HG02588 (cell line): ENCODE data around the gene MAPK9.

Source experiments
- ATAC-seq: cut with Tn5 transposase; IDR thresholded peaks from one replicate; pipeline ENCODE4 v1.9.1; 2021; ENCODE audit warnings: mild to moderate bottlenecking, moderate library complexity; ENCODE audit not compliant: unreplicated experiment

The MAPK9 gene

DNA sequence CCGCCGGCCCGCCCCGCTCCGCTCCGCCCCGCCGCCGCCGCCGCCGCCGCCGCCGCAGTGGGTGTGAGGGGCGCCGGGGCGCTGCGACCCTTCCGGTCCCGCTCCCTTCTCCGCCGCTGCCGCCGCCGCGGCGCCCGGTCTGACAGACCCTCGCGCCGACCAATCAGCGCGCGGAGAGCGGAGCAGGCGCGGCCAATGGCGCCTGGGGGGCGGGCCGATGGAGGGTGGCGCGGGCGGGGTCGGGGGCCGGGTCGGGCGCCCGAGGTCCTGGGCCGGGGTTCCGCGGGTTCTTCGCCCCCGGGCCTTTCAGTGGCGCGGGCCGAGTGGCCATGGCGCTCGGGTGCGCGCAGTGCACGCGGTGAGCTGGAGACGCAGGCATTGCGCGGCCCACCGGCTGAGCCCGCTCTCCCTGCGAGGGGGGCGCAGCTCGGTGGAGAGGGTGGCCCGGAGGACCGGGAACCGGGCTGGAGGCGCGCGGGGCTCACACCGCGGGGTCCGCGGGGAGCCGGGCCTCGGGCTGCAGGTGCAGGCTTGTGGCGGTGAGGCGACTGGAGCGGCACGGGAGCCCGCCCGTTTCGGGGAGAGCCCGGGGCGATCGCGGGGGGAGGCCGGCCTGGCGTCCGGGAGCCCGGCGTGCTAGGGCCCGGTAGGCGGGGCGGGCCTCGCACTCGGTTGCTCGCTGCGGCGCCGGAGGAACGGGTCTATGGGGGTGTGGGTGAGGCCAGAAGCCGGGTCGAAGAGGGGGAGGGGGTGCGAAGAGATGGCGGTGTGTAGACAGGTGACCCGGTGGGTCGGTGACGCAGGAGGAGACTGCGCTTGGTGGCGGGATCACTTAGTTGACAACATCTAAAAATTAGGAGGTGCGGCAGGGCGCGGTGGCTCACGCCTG lies at the start of gene MAPK9:
MAPK9 (minus strand) TSS at position 141 of the 889 bp plus-strand sequence. CDS start 11,522 bp downstream, outside the sequence.
- ATAC-seq, result peak; percentile 84

DNA sequence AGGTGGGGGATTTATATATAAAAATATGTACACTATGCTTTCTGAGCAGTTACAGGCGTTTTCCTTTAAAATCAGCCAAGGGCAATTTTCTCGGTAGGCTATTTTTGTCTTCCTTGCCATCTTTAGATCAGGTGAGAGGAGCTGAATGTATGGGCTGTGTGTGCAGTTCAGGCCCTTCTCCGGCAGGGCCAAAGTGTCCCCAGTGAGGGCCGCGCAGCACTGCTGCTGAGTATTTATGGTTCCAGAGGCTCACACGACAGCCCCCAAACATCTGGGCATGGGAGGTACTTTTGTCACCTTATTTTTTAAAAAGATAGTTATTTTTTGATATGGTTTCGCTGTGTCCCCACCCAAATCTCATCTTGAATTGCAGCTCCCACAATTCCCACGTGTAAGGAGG lies 49.7 kb upstream of the MAPK9 start:
- ATAC-seq, result no peak

DNA sequence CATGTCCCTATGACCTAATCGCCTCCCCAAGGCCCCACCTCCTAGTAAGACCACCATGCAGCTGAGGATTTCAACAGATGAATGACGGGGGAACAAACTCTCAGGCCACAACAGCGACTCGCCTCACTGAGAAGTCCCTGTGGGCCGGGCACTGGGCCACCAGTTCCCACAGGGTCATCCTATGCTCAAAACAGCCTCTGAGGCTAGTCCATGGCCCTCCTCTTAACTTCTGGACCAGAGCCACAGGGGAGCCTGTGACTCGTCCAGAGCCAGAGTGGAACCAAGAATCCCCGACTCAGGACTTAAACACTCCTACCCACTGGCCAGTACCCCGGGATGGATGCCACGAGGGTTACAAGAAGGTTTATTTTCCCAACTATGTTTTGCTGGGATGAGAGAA lies 49.0 kb upstream of the MAPK9 start:
- no peak for ATAC-seq

DNA sequence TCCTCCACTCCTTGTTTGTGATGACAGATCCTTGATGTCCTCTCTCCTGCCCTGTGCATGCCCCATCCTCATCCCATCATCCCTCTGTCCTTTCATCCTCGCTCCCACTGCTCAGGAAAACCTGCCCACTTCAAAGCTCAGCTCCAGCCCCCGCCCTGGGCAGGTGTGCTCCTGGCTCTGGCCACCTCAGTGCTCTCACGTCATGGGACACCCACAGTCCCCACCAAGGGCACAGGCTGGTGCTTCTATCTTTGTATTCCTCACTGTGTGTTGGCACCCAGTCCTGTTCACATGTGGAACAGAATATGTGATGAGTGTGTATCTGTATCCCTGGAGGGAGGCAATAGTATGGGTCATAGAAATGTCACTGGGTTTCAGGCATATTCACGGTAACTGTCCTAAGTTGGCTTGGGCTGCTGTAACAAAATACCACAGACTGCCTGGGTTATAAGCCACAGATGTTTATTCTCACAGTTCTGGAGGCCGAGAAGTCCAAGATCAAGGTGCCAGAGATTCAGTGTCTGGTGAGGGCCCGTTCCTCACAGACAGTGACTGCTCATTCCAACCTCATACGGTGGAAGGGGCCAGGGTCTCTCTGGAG lies 47.8 kb upstream of the MAPK9 start:
- no peak for ATAC-seq

DNA sequence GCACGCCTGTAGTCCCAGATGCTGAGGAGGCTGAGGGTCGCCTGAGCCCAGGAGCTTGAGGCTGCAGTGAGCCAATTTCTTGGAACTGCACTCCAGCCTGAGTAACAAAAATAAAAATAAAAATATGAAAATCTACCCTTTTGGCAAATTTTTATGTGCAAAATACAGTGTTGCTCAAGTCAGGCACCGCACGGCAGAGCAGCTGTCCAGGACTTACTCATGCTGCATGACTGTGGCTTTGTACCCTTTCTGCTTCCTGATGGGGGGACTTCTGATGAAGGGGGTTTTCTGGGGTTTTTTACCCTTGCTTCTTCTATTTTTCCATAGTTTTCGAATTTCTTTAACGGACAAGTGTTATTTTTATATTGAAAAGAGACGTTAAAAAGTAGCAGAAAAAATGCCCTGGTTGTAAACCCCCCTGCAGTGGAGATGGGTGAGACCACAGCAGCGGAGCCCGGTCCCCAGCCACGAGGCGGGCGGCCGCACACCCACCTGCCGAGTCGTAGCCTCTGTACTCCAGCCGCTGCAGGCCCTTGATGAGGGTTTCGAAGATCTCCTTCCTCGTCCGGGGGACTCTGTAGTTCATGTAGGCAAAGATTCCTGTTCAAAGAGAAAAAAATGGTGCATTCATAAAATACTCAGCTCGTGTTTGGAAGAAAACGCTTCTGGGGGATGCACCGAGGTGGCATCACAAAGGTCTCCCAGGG lies 46.3 kb upstream of the MAPK9 start:
- no peak for ATAC-seq

DNA sequence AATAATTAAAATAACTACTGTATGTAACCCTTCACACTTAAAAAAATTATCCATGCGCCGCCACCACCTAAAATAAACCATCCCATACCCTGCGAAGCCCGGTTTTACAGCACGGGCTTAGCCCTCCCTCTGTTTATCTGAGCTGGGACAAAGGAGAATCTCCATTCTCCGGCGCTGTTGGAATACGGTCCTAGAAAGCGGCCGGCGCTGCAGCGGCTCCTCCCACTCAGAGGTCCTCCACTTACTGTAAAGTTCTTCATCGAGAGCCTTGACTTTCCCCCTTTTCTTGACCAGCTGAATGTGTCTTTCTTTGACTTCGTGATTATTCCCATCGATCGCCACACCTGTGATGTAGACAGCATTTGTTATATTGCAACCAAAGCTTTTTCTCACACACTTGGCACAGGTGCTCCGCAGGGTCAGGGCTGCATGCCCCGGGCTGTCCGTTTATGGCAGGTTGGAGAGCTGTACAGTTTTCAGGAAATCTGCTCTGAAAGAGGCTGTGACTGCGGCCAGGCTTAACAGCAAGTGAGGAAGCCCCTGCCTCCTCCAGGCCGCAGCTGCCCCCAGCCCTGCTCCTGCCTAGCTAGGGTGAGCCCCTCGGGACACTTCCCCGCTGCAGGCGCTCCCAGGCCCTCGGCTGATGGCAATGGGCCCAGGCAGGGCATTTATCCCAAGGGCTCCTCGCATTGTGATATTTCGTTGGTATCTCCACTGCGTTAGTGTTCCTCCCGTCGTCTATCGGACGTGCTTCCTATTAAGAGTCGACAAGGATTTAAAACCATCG lies 44.5 kb upstream of the MAPK9 start:
- ATAC-seq, result no peak

DNA sequence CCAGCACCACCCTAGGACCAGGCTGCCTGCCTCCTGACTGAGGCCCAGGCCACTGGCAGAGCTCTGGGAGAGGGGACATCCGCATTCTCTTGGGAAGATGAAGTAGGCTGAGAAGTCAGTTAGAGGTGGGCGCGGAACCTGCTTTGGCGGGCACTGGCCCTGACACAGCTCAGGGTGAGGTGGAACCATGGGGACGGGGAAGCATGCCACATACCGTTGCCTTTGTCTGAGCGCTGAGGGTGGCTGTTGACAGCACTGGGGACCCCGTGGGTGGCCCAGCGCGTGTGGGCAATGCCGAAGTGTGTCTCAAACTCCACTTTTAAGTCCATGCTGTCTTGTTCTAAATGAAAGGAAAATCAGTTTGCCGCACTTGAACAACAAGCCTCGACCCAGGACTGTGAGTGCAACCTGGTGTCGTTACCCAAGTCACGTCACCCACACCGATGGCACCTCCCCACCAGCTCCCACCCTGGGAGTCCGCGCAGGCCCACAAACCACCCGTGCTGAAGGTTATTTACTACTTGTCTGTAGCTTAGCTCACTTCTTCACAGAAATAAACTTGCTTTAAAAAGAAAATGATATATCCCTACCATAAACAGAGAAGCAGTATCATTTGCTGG lies 43.8 kb upstream of the MAPK9 start:
- ATAC-seq, result no peak

DNA sequence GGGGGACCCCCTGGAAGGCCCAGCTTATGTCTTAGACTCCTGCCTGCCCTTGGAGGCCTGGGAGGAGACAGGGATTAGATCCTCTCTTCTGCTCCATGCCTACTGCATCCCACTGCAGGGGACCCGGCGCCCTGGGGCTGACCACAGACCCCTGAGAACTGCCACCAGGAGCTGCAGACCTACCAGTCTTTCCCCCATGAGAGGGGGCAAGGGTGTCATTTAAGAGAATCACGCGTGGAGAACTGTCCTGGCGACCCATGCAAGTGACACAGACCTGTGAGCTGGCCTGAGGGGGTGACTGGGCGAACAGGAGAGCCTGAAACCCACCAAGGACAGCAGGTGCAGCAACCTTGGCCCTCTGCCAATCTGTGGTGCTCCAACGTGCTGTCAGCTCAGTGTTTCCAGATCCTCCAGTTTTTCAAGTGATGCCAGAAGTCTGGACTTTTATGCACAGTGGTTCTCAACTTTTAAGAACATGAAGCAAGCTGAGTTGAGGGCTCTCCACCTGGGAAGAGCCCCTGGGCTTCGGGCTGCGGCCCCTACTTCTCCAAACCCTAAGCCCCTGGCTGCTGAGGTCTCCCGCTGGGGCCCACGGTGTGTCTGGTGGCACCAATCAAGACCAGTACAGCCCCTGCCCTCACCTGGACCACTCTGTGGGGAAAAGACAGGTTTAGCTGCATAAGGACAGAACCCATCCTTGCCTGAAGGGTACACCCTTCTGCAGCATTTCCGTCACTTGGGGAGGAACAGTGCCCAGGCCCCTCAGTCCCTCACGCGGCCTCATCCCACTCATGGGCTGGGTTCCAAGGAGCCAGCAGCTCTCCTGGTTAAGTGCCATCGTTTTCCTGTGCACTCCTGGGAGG lies 43.1 kb upstream of the MAPK9 start:
- ATAC-seq, result no peak

DNA sequence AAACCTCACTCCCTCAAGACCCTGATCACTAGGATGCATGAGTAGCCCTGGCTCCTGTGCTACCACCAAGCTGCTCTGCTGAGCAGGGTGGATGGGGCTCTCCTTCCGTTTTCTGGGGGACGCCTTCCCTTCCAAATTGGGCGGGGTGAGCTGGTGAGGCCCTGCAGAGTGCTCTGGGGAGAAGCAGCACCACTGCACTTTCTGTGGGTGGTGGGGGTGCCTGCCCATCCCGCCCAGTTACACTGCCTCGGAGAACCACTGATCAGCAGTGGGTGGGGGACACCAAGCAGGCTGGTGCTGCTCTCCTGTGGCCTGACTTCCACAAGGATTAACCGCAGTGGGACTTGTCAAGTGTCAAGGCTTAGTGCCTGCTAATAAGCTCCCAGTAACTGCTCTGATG lies 42.3 kb upstream of the MAPK9 start:
- no peak for ATAC-seq

DNA sequence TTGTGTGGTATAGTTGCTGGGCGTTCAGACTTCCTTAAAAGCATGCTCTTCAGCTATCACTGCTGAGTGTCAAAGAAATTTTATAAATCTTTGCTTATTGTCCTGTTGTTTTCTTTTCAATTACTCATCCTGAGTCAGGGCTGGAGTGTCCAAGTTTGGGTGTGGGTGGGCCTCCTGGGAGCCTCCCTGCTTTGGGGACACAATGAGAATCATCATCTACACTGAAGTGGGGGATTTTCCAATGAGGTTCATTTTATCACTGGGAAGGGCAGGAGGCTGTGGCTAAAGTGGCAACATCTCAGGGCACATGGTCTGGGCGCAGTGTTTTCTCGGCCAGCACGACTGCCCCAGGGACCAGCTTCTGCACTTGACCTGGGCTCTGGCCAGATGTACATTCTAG lies 41.8 kb upstream of the MAPK9 start:
- ATAC-seq, result no peak

DNA sequence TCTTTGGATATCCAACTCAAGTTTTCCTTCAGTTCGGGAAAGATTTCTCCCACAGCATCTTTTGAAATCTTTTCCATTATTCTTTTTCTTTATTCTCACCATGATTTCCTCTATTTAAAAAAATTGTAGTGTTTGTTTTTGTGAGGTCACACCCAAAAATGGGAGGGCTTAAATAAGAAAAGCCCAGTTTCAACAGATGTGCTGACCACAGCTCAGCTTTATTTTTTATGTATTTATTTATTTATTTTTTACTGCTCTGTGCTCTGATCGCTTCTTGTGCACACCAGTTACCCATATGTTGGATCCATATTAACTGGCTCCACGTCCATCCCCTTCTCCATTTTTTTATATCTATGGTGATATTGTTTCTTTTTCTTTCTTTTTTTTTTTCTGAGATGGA lies 41.0 kb upstream of the MAPK9 start:
- no peak for ATAC-seq

DNA sequence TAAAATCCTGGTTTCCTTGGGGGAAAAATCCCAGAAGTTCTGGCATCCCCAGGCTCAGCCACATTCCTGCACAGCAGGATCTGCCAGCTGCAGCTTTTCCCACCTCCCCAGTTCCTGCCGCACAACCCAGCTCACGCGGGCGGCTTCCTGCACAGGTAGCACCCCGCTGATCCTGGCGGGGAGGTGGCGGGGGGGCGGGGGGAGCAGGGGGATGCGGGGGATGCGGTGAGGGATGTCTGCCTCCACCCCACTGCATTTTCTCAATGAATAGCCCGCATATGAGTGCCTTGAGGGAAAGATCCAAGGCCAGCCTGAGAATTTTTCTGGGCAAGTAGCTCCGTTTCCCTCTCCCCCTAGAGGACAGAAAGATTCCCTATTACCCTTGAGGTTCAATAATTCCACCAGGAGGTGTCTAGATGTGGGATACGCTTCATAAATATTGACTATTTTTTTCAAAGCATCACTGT lies 40.2 kb upstream of the MAPK9 start:
- no peak for ATAC-seq

DNA sequence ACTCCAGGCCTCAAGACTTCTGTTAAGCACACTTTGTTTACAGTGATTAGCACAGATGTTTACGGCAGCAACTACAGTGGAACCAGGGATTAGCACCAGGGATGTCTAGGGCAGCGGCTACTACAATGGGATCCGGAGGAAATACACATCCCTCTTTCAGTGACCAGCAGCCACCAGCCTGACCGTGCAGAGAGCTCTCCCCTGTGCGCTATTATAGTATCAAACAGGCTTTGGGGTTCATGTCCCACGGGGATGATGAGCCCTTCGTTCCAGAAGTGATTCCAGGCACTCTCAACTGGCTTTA lies 39.7 kb upstream of the MAPK9 start:
- no peak for ATAC-seq

DNA sequence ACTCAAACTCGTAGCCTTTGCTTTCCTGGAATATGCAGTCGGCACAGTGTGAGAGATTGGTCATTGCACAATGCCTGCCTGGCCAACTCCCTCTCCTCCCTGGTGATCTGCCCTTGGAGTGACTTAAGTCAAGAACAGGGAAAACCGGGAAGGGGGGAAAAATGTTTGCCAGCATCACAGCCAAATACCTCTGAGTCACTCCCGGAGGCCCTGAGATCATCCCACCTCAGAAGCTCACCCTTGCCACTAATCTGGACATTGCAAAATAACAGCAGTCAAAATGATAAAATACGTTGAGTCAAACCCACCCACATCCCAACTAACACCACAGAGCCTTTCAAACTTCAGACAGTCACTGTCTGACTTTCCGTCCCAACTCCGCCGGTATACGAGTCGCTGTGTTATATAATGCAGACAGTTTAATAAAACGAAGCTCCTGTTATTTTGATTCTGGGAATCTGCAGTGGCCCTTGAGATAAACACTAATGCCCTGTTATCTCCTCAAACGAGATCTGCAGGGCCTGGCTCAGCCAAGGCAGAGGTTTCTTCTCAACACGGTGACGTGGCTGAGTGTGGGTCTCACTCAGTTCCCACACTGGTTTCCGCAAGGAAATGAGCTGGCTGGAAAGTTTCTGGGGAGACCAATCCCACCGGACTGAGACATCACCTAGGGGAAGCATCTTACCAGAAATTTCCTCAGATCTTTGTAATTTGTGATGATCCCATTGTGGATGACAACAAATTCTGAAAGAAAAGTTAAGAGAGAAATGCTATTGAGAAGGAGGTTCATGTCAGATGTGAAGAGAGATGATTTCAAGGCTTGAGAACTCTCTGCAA lies 39.1 kb upstream of the MAPK9 start:
- ATAC-seq, result no peak

DNA sequence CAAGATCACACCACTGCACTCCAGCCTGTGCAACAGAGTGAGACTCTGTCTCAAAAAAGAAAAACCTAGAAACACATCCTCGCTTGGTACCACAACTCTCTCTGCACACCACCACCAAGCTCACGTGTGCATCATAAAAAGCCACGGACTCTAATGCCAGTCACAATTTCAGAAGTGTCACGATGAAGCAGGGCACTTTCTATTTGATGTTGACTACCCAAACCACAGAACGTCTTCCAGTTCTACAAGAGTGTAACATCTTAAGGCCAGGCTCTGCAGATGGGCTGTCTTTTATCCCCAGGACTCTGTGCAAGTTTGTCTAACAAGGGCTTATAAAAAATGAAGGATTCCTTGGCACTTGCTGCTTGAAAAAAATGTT lies 38.4 kb upstream of the MAPK9 start:
- no peak for ATAC-seq

DNA sequence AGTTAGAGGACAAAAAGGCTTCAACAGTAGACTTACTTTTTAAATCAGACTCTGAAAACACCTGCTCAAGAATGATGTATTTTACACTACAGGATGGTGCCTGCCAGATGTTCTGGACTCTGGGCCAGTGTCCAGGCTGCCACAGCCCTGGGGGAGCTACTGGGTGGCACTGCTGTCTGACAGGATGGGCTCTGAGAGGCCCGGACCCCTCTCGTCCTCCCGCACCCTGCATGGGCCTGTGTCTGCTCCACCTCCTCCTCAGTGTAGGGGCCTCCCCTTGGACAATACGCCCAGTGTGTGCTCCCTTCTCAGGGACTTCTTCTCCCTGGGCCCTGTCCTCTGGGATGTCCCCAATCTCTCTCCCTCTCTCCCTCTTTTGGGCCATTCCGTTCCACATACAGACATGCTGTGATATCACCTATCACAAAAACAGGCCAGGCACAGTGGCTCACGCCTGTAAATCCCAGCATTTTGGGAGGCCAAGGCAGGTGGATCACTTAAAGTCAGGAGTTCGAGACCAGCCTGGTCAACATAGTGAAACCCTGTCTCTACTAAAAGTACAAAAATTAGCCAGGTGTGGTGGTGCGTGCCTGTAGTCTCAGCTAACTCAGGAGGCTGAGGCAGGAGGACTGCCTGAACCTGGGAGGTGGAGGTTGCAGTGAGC lies 37.9 kb upstream of the MAPK9 start:
- no peak for ATAC-seq

DNA sequence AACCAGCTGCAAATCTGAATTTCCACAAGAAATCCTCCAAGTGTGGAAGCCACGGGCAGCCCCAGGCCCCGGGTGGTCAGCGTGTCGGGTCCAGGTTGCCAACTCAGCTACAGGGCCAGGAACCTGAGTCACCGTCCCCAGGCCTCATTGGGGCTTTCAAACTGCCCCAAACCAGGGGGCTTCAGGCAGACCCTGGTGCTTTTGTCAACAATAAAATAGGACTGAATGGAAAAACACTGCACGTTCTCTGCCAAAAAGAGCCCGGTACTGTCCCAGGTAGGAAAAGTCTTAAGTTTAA lies 37.2 kb upstream of the MAPK9 start:
- ATAC-seq, result no peak

DNA sequence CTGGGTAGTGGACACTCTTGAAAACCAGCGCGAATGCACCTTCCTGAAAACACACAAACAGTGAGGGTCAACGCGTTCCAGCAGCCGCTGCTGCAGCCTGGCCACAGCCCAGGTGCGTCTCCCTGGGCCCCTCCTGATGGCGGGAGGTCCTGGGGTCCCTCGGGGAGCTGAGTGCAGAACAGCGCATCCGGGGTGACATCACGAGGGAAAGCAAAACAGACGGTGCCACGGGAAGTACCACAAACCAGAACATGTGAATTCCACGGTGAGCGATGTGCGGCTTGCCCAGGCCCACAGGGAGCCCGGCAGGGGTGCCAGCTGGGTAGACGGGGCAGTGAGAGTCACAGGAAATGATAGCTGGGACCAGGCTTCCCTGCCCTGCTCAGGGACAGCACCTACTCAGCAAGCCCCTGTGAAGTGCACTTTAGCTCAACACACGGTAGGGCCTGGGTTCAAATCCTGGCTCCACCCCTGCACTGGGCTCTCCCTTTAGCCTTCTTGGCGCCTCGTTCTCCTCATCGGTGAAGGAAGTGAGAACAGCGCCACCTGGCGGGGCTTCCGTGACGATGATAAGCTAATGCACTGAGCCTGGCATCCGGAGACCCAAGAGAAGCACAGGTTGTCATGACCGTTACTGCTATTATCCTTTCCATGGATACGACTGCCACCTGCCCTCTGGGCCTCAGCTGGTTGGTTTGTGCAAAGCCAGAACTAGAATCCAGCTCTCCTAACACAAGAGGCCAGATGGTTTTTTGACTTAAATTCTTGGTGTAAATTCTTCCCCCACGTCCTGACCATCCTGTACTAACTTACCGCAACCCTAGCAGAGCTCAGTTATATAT lies 36.6 kb upstream of the MAPK9 start:
- ATAC-seq, result no peak
